Measurements from ENCODE around the gene PIGQ.

PIGQ gene

DNA sequence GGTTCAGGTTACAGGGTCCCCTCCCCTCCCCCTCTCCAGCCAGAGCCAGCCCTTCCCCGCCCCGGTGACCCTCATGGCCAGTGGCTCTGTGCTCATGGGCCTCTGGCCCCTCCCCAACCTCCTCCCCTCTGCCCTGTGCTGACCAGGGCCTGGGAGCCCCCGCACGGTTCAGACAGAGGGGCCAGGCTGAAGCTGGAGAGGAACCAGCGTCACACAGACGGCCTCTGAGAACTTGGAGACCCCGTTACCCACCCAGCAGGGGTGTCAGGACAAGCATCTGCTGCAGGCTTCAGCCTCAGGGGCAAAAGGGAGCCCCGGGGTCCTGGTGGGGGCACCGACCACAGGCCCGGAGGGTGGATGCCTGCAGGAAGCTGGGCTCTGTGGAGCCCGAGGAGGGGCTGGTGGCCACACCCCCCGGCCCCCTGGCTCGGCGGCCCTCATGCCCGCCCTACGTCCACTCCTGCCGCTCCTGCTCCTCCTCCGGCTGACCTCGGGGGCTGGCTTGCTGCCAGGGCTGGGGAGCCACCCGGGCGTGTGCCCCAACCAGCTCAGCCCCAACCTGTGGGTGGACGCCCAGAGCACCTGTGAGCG, 61.1 kb downstream of the PIGQ start, which contains the start of gene WFIKKN1:
WFIKKN1 (plus strand) TSS at position 171 of the 591 bp plus-strand sequence; CDS start at position 440, 269 bp downstream.
- no peak within 1 kb of the TSS for H3K4me3 ChIP-seq
- no peak for TF ChIP-seq Cebpa-rat (IDR thresholded peaks at IDR 0.05)
- peaks cover 24 to 53% (median 34%) of the 10 kb centered on the region in 10 experiments for H3K4me1 ChIP-seq
- H3K36me3 ChIP-seq = peaks cover 21 to 64% (median 53%) of the 10 kb centered on the region in 11 experiments
- no peak within 1 kb of the TSS for H3K27ac ChIP-seq
- H3K9ac ChIP-seq = peak within 1 kb of the TSS in 9 of 11 experiments; percentile 5 to 58 (median 42); a peak in 11 of 22 replicates
- peaks cover 0 to 91% (median 57%) of the 10 kb centered on the region in 11 experiments; a peak in 19 of 22 replicates for H4K20me1 ChIP-seq
- H3K4me2 ChIP-seq = peak within 1 kb of the TSS; percentile 31 to 64 (median 51); a peak in 21 of 22 replicates
- H3K9me3 ChIP-seq (replicated peaks in 1 of 11) = no peaks in the 10 kb centered on the region
- H3K27me3 ChIP-seq = no peaks in the 10 kb centered on the region

DNA sequence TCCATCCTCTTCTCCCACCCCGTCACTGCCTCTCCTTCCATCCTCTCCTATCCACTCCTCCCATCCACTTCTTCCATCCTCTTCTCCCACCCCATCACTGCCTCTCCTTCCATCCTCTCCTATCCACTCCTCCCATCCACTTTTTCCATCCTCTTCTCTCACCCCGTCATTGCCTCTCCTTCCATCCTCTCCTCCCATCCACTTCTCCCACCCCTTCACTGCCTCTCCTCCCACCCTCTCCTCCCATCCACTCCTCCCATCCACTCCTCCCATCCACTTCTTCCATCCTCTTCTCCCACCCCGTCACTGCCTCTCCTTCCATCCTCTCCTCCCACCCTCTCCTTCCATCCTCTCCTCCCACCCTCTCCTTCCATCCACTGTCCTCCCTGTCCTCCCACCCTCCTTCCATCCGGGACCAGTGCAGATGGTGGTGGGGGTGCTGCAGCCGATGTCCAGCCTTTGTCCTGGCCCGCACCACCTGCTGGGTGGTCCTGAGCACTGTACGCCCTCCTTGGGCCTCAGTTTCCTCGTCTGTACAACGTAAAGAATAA, 62.1 kb downstream of the PIGQ start:
- Histone ChIP-seq H3K4me1 (peaks cover 24 to 44% (median 31%) of the 10 kb centered on the region in 10 experiments), H3K4me2 (no peak overlapping the region), H3K9ac (no peak overlapping the region), H3K4me3 (no peak overlapping the region), H3K27ac (no peak overlapping the region), H3K9me3 (replicated peaks in 1 of 11) (no peaks in the 10 kb centered on the region), H3K36me3 (peaks cover 21 to 55% (median 44%) of the 10 kb centered on the region in 11 experiments; a peak in 21 of 22 replicates), H4K20me1 (peaks cover 0 to 84% (median 53%) of the 10 kb centered on the region in 11 experiments; a peak in 19 of 22 replicates), H3K27me3 (no peaks in the 10 kb centered on the region)
- TF ChIP-seq Cebpa-rat (IDR thresholded peaks at IDR 0.05) = no peak

DNA sequence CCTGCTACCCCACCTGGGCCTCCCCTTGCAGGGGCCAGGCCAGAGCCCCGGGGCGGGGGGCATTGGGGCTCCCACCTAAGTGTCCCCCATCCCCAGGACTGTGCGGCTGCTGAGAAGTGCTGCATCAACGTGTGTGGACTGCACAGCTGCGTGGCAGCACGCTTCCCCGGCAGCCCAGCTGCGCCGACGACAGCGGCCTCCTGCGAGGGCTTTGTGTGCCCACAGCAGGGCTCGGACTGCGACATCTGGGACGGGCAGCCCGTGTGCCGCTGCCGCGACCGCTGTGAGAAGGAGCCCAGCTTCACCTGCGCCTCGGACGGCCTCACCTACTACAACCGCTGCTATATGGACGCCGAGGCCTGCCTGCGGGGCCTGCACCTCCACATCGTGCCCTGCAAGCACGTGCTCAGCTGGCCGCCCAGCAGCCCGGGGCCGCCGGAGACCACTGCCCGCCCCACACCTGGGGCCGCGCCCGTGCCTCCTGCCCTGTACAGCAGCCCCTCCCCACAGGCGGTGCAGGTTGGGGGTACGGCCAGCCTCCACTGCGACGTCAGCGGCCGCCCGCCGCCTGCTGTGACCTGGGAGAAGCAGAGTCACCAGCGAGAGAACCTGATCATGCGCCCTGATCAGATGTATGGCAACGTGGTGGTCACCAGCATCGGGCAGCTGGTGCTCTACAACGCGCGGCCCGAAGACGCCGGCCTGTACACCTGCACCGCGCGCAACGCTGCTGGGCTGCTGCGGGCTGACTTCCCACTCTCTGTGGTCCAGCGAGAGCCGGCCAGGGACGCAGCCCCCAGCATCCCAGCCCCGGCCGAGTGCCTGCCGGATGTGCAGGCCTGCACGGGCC, 62.9 kb downstream of the PIGQ start:
- Histone ChIP-seq H3K36me3 (peaks cover 15 to 46% (median 36%) of the 10 kb centered on the region in 11 experiments; a peak in 21 of 22 replicates), H3K4me2 (no peak overlapping the region), H3K27ac (no peak overlapping the region), H4K20me1 (peaks cover 0 to 76% (median 53%) of the 10 kb centered on the region in 11 experiments; a peak in 19 of 22 replicates), H3K4me3 (no peak overlapping the region), H3K9ac (no peak overlapping the region), H3K9me3 (replicated peaks in 1 of 11) (no peaks in the 10 kb centered on the region), H3K4me1 (peaks cover 29 to 42% (median 35%) of the 10 kb centered on the region in 10 experiments), H3K27me3 (no peaks in the 10 kb centered on the region)
- no peak for TF ChIP-seq Cebpa-rat (IDR thresholded peaks at IDR 0.05)

DNA sequence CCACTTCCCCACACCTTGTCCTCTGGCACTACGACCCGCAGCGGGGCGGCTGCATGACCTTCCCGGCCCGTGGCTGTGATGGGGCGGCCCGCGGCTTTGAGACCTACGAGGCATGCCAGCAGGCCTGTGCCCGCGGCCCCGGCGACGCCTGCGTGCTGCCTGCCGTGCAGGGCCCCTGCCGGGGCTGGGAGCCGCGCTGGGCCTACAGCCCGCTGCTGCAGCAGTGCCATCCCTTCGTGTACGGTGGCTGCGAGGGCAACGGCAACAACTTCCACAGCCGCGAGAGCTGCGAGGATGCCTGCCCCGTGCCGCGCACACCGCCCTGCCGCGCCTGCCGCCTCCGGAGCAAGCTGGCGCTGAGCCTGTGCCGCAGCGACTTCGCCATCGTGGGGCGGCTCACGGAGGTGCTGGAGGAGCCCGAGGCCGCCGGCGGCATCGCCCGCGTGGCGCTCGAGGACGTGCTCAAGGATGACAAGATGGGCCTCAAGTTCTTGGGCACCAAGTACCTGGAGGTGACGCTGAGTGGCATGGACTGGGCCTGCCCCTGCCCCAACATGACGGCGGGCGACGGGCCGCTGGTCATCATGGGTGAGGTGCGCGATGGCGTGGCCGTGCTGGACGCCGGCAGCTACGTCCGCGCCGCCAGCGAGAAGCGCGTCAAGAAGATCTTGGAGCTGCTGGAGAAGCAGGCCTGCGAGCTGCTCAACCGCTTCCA, 63.7 kb downstream of the PIGQ start:
- no peak overlapping the region for H3K4me2 ChIP-seq
- no peak overlapping the region for H3K4me3 ChIP-seq
- H3K27ac ChIP-seq = no peak overlapping the region
- H3K9me3 ChIP-seq (replicated peaks in 1 of 11) = no peaks in the 10 kb centered on the region
- no peak for TF ChIP-seq Cebpa-rat (IDR thresholded peaks at IDR 0.05)
- peaks cover 15 to 38% (median 31%) of the 10 kb centered on the region in 11 experiments; a peak in 21 of 22 replicates for H3K36me3 ChIP-seq
- H3K27me3 ChIP-seq = no peaks in the 10 kb centered on the region
- H3K4me1 ChIP-seq = peaks cover 36 to 46% (median 41%) of the 10 kb centered on the region in 10 experiments
- peaks cover 0 to 68% (median 49%) of the 10 kb centered on the region in 11 experiments; a peak in 19 of 22 replicates for H4K20me1 ChIP-seq
- H3K9ac ChIP-seq = 0 out of 22 replicates have a peak overlapping the region, but pooled peaks of 1 of the 11 experiments have one; percentile 23

All from BLaER1 treated with 17β-estradiol and CSF1 and Interleukin-3, amounts not matched to agents 10 nM and 100 nM (cell line).